ENCODE data around the gene FMNL1. TPM values are rescaled to one million over a fixed set of nuclear protein-coding genes. Genes with fewer than 3 reads are reported as not detected.

FMNL1 gene
- polyA plus RNA-seq, 2 of the 4 experiments (the other 2 are of a cell fraction) = 8.6 to 43.9 TPM

GRCh38 chr17:45292696-45293412 is 71.2 kb downstream of the FMNL1 start:
- no peak for TF ChIP-seq NFE2L2 (conservative IDR thresholded peaks at IDR 0.05; ENCODE audit: low read length)
- TF ChIP-seq ATOH8 (CRISPR knock-in tag; IDR thresholded peaks at IDR 0.05; ENCODE audit: low read depth) = peak; percentile 63; the same call in 1 of the 2 replicates
- 0 out of 2 replicates have a peak, but pooled peaks have one; percentile 10 for TF ChIP-seq REST (IDR thresholded peaks at IDR 0.05)
- 0 out of 2 replicates have a peak, but pooled peaks have one; percentile 51 for TF ChIP-seq EHF (CRISPR knock-in tag; IDR thresholded peaks at IDR 0.05)
- no peak for TF ChIP-seq POLR2A (IDR thresholded peaks at IDR 0.05; ENCODE audit: low read length)
- TF ChIP-seq HOXA7 (CRISPR knock-in tag; IDR thresholded peaks at IDR 0.05) = 0 out of 2 replicates have a peak, but pooled peaks have one; percentile 20
- H3K4me2 ChIP-seq = peak overlapping the region; percentile 77
- DNase-seq (ENCODE audit: low read depth in 1 of 2, low spot score in 1 of 2) (no peak), FAIRE-seq (no peak), ATAC-seq (peak in 1 of 2 experiments; percentile 19; a peak in 3 of 6 replicates)
- H3K4me3 ChIP-seq = 0 out of 3 replicates have a peak overlapping the region, but pooled peaks have one; percentile 8
- no peaks in the 10 kb centered on the region for H3K9me3 ChIP-seq
- ChIA-PET CTCF (interaction anchor here (0.9 to 34.8 kb wide), 27 partner anchors 8 to 158 kb away, joined by 3 to 1120 read pairs (median 7); partner anchors contain the start of genes ACBD4, HEXIM1 and MAP3K14), POLR2A (interaction anchor here (0.7 to 3.7 kb wide), 8 partner anchors 9 to 78 kb away, joined by 3 to 26 read pairs (median 5); partner anchors contain the start of gene MAP3K14)
- H3K4me1 ChIP-seq = peaks cover 86% of the 10 kb centered on the region
- WGBS (ENCODE audit: missing lambda C conversion rate) = 65% methylated on average over 12 of the region's 12 CpGs
- peak overlapping the region; percentile 90 to 92 for H3K27ac ChIP-seq

GRCh38 chr17:45293413-45294211 is 71.9 kb downstream of the FMNL1 start:
- H3K27ac ChIP-seq = peak overlapping the region; percentile 90 to 92
- 7% methylated on average over 10 of the region's 10 CpGs for WGBS (ENCODE audit: missing lambda C conversion rate)
- H3K4me3 ChIP-seq = peak overlapping the region; percentile 8; the same call in 1 of the 3 replicates
- peak overlapping the region; percentile 77 for H3K4me2 ChIP-seq
- ChIA-PET POLR2A (interaction anchor here (0.6 to 3.7 kb wide), 9 partner anchors 10 to 78 kb away, joined by 3 to 26 read pairs (median 5); partner anchors contain the start of gene MAP3K14), CTCF (interaction anchor here (0.9 to 34.8 kb wide), 29 partner anchors 9 to 158 kb away, joined by 3 to 1120 read pairs (median 7); partner anchors contain the start of genes ACBD4, HEXIM1 and MAP3K14)
- peaks cover 90% of the 10 kb centered on the region for H3K4me1 ChIP-seq
- peak; percentile 93 to 97 for DNase-seq (ENCODE audit: low read depth in 1 of 2, low spot score in 1 of 2)
- peak; percentile 84 to 86 for ATAC-seq
- peak; percentile 98 for FAIRE-seq
- H3K9me3 ChIP-seq = no peaks in the 10 kb centered on the region
- TF ChIP-seq BCL3 (IDR thresholded peaks at IDR 0.05) (peak; percentile 35; the same call in 1 of the 3 replicates), FOSB (CRISPR knock-in tag; IDR thresholded peaks at IDR 0.05) (peak; percentile 76; the same call in 1 of the 2 replicates), SMC3 (IDR thresholded peaks at IDR 0.05) (peak; percentile 72), MAX (IDR thresholded peaks at IDR 0.05) (peak; percentile 72), NFE2L2 (conservative IDR thresholded peaks at IDR 0.05; ENCODE audit: low read length) (peak; percentile 83; the same call in 1 of the 2 replicates), PHF8 (IDR thresholded peaks at IDR 0.05; ENCODE audit: borderline replicate concordance, low read depth) (no peak), CTCF (IDR thresholded peaks at IDR 0.05) (peak; percentile 34), HMGXB4 (CRISPR knock-in tag; IDR thresholded peaks at IDR 0.05; ENCODE audit: borderline replicate concordance) (no peak), RAD21 (conservative IDR thresholded peaks at IDR 0.05 in 1 of 2, IDR thresholded peaks at IDR 0.05 in 1 of 2) (peak; percentile 57 to 60), ELK1 (IDR thresholded peaks at IDR 0.05; ENCODE audit: low read depth, low read length) (no peak), FOSL2 (IDR thresholded peaks at IDR 0.05) (peak; percentile 87), FOSL2 (CRISPR knock-in tag; IDR thresholded peaks at IDR 0.05) (peak; percentile 100), SREBF2 (IDR thresholded peaks at IDR 0.05) (no peak), HOXA7 (CRISPR knock-in tag; IDR thresholded peaks at IDR 0.05) (peak; percentile 79; the same call in 1 of the 2 replicates), EP300 (IDR thresholded peaks at IDR 0.05) (peak; percentile 55 to 57; a peak in 2 of 5 replicates), EHF (CRISPR knock-in tag; IDR thresholded peaks at IDR 0.05) (0 out of 2 replicates have a peak, but pooled peaks have one; percentile 22)
